ENCODE data around the gene ANKRD22. TPM values are rescaled to one million over a fixed set of nuclear protein-coding genes. Genes with fewer than 3 reads are reported as not detected.

Gene ANKRD22
- total and polyA plus RNA-seq, 2 of the 8 experiments (the other 6 are each of a cell fraction or from before 2014, with no cell fraction given), result 0.68 TPM; not detected in 1

DNA sequence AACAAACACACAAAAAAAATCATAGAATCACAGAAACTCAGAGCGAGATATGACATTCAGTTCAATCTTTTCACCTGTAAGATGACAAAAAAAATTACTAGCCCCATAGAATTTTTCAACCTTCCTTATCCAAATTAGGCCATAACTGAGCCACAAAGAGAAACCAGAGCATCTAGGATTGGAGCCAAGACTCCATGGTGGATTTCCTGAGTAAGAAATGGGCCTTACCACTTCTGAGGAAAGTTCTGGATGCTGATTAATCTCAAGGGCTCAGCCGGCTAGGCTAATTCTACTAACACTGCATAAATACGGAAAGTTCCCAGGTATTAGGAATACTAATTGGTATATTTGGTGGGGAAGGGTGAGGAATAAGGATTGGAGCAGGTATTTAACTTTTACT is 32.4 kb downstream of the ANKRD22 start:
- no peak overlapping the region for H3K18ac ChIP-seq (ENCODE audit: extremely low read depth, low read length)
- no peaks in the 10 kb centered on the region for H3K27me3 ChIP-seq (replicated peaks in 1 of 4; ENCODE audit: control insufficient read depth in 3 of 4, extremely low read depth in 1 of 4, insufficient read depth in 3 of 4, low read length in 3 of 4)
- CTCF ChIA-PET (ENCODE audit: partially characterized antibody), result interaction anchor here (1.0 to 2.8 kb wide), 5 partner anchors 8 to 116 kb away, joined by 3 to 21 read pairs (median 3); no protein-coding TSS in a partner anchor
- no peak overlapping the region for H3K4me3 ChIP-seq (ENCODE audit: extremely low read depth in 1 of 4, insufficient read depth in 2 of 4, low read depth in 3 of 4, low read length in 4 of 4)
- no peak overlapping the region for H3K27ac ChIP-seq (ENCODE audit: low read depth, low read length)
- H3K14ac ChIP-seq (ENCODE audit: insufficient read length), result no peak overlapping the region
- no peak overlapping the region for H3K4me2 ChIP-seq (ENCODE audit: insufficient read depth in 1 of 2, low read depth in 2 of 2, low read length in 2 of 2)
- H3K79me2 ChIP-seq (ENCODE audit: control insufficient read depth in 1 of 2, insufficient read depth in 2 of 2, low read length in 2 of 2), result no peaks in the 10 kb centered on the region
- H2BK5ac ChIP-seq (ENCODE audit: low read depth, low read length), result no peak overlapping the region
- no peak for TF ChIP-seq RXRA (IDR thresholded peaks at IDR 0.05; ENCODE audit: insufficient read depth, low read depth, low read length)
- no peak for TF ChIP-seq MAFK (IDR thresholded peaks at IDR 0.05; ENCODE audit: low read depth, low read length)
- TF ChIP-seq PHF8 (conservative IDR thresholded peaks at IDR 0.05; ENCODE audit: low read depth, low read length), result no peak
- TF ChIP-seq CTBP2 (IDR thresholded peaks at IDR 0.05; ENCODE audit: borderline replicate concordance, insufficient read depth, insufficient read length, low read length), result no peak
- no peak overlapping the region for H2BK20ac ChIP-seq (ENCODE audit: low read length)
- no peak overlapping the region for H3K4ac ChIP-seq (replicated peaks; ENCODE audit: insufficient read length, low read depth, low read length)
- H3K4me1 ChIP-seq (replicated peaks in 1 of 4; ENCODE audit: control insufficient read depth in 3 of 4, insufficient read depth in 4 of 4, low read length in 3 of 4), result no peaks in the 10 kb centered on the region
- no peak overlapping the region for H3K56ac ChIP-seq (replicated peaks; ENCODE audit: insufficient read length, low read depth, low read length)
- no peaks in the 10 kb centered on the region for H3K23me2 ChIP-seq (ENCODE audit: low read depth, low read length)
- FAIRE-seq (no peak), DNase-seq (ENCODE audit: low read depth in 1 of 2, low spot score in 2 of 2) (no peak)
- H4K8ac ChIP-seq (ENCODE audit: extremely low read depth, insufficient read depth, low read length), result no peak overlapping the region
- no peak overlapping the region for H3K9ac ChIP-seq (replicated peaks in 1 of 4; ENCODE audit: extremely low read depth in 1 of 4, low read depth in 3 of 4, low read length in 3 of 4)
- no peaks in the 10 kb centered on the region for H3K79me1 ChIP-seq (ENCODE audit: low read depth, low read length)
- H4K5ac ChIP-seq (ENCODE audit: insufficient read length, low read depth, low read length), result no peak overlapping the region
- WGBS, 2 experiments (ENCODE audit: extremely low coverage in 1 of 2, insufficient coverage in 1 of 2, insufficient read length in 1 of 2, insufficient replicate concordance in 2 of 2, low coverage in 1 of 2, low lambda C conversion rate in 2 of 2, missing lambda C conversion rate in 1 of 2), result 86% methylated on average over 3 of the region's 3 CpGs; no CpG with 5 or more reads in 1 of the 2 experiments
- H4K20me1 ChIP-seq (replicated peaks in 1 of 2; ENCODE audit: control insufficient read depth in 1 of 2, insufficient read depth in 2 of 2, low read length in 2 of 2), result no peaks in the 10 kb centered on the region
- no peak overlapping the region for H2BK15ac ChIP-seq (ENCODE audit: low read length)
- no peaks in the 10 kb centered on the region for H3K36me3 ChIP-seq (ENCODE audit: control insufficient read depth in 2 of 4, insufficient read depth in 4 of 4, low read length in 3 of 4)
- no peak overlapping the region for H2BK120ac ChIP-seq (replicated peaks; ENCODE audit: low read depth, low read length)
- no peak overlapping the region for H4K91ac ChIP-seq (replicated peaks; ENCODE audit: insufficient read length, low read length)
- H3K9me3 ChIP-seq (ENCODE audit: insufficient read depth in 2 of 2, low read depth in 1 of 2, low read length in 1 of 2), result no peaks in the 10 kb centered on the region
- no peak overlapping the region for H2AFZ ChIP-seq (ENCODE audit: low read length)
- H2AK5ac ChIP-seq (ENCODE audit: low read depth, low read length), result no peak overlapping the region
- no peak overlapping the region for H3K23ac ChIP-seq (ENCODE audit: insufficient read length)
- POLR2A ChIA-PET (ENCODE audit: partially characterized antibody), result no interaction called here
- no peak overlapping the region for H2BK12ac ChIP-seq (ENCODE audit: low read depth, low read length)
